H1 (cell line): ENCODE data around the gene TUBGCP6. TPM values are rescaled to one million over a fixed set of nuclear protein-coding genes. Genes with fewer than 3 reads are reported as not detected.

Source experiments
- CEBPB ChIP-seq: IDR thresholded peaks from 2 replicates; pipeline ENCODE4 v1.6.1; 2012; ENCODE audit warnings: low read depth, low read length
- CHD2 ChIP-seq: IDR thresholded peaks from 2 replicates; pipeline ENCODE4 v1.6.1; 2012; ENCODE audit warnings: low read length, improper control_type of control experiment
- E2F6 ChIP-seq: IDR thresholded peaks from 2 replicates; pipeline ENCODE4 v1.6.1; 2012; ENCODE audit warnings: inconsistent platforms
- EP300 ChIP-seq, 2 experiments: IDR thresholded peaks; 1 replicate in 1 of 2; 2 replicates in 1 of 2; pipeline ENCODE4 v1.6.1; 2011 to 2012; ENCODE audit warnings: low read depth in 2 of 2, low read length in 2 of 2, mild to moderate bottlenecking in 2 of 2, borderline replicate concordance in 1 of 2, inconsistent platforms in 1 of 2, moderate library complexity in 1 of 2
- HDAC2 ChIP-seq, 2 experiments: fragments of 300-600 bp in 1 of 2; sonication (generic) in 1 of 2; IDR thresholded peaks; 2 replicates each; pipeline ENCODE4 v1.6.1; 2011 to 2012; ENCODE audit warnings: low read depth in 2 of 2, low read length in 2 of 2, mild to moderate bottlenecking in 2 of 2, moderate library complexity in 2 of 2, borderline replicate concordance in 1 of 2, inconsistent platforms in 1 of 2
- RXRA ChIP-seq: IDR thresholded peaks from 2 replicates; pipeline ENCODE4 v1.6.1; 2011; ENCODE audit warnings: low read depth, mild to moderate bottlenecking, low read length, moderate library complexity; ENCODE audit not compliant: insufficient read depth
- SP1 ChIP-seq: IDR thresholded peaks from 2 replicates; pipeline ENCODE4 v1.6.1; 2011; ENCODE audit warnings: low read depth, low read length
- TAF1 ChIP-seq: IDR thresholded peaks from 2 replicates; pipeline ENCODE4 v1.6.1; 2011; ENCODE audit warnings: mild to moderate bottlenecking, low read depth, low read length
- TAF7 ChIP-seq: optimal IDR thresholded peaks from 2 replicates; pipeline ENCODE3; 2011; ENCODE audit warnings: low read depth, mild to moderate bottlenecking, inconsistent platforms, low read length, moderate library complexity, borderline replicate concordance
- TBP ChIP-seq: IDR thresholded peaks from 2 replicates; pipeline ENCODE4 v1.6.1; 2011; ENCODE audit warnings: low read depth, low read length, improper control_type of control experiment
- TEAD4 ChIP-seq: IDR thresholded peaks from 2 replicates; pipeline ENCODE4 v1.6.1; 2012; ENCODE audit warnings: low read depth, low read length, inconsistent platforms, mixed read lengths
- polyA plus RNA-seq, 7 experiments: library from polyadenylated mRNA; depleted of rRNA in 3 of 7; stranded (reverse) in 5 of 7; unstranded in 2 of 7; fragments of >200 nt in 5 of 7; fragments of 200-250 nt in 2 of 7; gene quantifications; 1 replicate in 5 of 7; 2 replicates in 1 of 7; 4 replicates in 1 of 7; pipeline versions ENCODE4 v1.2.1 to v1.2.3, GENCODE V29; 2011 to 2013; ENCODE audit warnings: missing spikeins in 2 of 7, mixed read lengths in 2 of 7
- total RNA-seq: library from RNA; stranded (reverse); fragmentation: NEBNext Ultra II Directional; extraction: Animal tissue kit (Norgen Biotek cat#: 25700); gene quantifications from 2 replicates; pipeline ENCODE4 v1.2.1, GENCODE V29; 2021
- TF ChIP-seq, protein P1 (sequence below): fragments of 300-600 bp; sonication (generic); IDR thresholded peaks from 2 replicates; pipeline ENCODE4 v1.7.1; 2012; ENCODE audit warnings: low read length, moderate library complexity, mild to moderate bottlenecking, inconsistent platforms; ENCODE audit not compliant: insufficient replicate concordance

The TUBGCP6 gene
- total and polyA plus RNA-seq, 2 of the 8 experiments (the other 6 are each of a cell fraction or from before 2014, with no cell fraction given) = 24.2 to 24.7 TPM

GRCh38 chr22:50255099-50255498 is 10.3 kb upstream of the TUBGCP6 start (continued):
- TF ChIP-seq, protein P1, sequence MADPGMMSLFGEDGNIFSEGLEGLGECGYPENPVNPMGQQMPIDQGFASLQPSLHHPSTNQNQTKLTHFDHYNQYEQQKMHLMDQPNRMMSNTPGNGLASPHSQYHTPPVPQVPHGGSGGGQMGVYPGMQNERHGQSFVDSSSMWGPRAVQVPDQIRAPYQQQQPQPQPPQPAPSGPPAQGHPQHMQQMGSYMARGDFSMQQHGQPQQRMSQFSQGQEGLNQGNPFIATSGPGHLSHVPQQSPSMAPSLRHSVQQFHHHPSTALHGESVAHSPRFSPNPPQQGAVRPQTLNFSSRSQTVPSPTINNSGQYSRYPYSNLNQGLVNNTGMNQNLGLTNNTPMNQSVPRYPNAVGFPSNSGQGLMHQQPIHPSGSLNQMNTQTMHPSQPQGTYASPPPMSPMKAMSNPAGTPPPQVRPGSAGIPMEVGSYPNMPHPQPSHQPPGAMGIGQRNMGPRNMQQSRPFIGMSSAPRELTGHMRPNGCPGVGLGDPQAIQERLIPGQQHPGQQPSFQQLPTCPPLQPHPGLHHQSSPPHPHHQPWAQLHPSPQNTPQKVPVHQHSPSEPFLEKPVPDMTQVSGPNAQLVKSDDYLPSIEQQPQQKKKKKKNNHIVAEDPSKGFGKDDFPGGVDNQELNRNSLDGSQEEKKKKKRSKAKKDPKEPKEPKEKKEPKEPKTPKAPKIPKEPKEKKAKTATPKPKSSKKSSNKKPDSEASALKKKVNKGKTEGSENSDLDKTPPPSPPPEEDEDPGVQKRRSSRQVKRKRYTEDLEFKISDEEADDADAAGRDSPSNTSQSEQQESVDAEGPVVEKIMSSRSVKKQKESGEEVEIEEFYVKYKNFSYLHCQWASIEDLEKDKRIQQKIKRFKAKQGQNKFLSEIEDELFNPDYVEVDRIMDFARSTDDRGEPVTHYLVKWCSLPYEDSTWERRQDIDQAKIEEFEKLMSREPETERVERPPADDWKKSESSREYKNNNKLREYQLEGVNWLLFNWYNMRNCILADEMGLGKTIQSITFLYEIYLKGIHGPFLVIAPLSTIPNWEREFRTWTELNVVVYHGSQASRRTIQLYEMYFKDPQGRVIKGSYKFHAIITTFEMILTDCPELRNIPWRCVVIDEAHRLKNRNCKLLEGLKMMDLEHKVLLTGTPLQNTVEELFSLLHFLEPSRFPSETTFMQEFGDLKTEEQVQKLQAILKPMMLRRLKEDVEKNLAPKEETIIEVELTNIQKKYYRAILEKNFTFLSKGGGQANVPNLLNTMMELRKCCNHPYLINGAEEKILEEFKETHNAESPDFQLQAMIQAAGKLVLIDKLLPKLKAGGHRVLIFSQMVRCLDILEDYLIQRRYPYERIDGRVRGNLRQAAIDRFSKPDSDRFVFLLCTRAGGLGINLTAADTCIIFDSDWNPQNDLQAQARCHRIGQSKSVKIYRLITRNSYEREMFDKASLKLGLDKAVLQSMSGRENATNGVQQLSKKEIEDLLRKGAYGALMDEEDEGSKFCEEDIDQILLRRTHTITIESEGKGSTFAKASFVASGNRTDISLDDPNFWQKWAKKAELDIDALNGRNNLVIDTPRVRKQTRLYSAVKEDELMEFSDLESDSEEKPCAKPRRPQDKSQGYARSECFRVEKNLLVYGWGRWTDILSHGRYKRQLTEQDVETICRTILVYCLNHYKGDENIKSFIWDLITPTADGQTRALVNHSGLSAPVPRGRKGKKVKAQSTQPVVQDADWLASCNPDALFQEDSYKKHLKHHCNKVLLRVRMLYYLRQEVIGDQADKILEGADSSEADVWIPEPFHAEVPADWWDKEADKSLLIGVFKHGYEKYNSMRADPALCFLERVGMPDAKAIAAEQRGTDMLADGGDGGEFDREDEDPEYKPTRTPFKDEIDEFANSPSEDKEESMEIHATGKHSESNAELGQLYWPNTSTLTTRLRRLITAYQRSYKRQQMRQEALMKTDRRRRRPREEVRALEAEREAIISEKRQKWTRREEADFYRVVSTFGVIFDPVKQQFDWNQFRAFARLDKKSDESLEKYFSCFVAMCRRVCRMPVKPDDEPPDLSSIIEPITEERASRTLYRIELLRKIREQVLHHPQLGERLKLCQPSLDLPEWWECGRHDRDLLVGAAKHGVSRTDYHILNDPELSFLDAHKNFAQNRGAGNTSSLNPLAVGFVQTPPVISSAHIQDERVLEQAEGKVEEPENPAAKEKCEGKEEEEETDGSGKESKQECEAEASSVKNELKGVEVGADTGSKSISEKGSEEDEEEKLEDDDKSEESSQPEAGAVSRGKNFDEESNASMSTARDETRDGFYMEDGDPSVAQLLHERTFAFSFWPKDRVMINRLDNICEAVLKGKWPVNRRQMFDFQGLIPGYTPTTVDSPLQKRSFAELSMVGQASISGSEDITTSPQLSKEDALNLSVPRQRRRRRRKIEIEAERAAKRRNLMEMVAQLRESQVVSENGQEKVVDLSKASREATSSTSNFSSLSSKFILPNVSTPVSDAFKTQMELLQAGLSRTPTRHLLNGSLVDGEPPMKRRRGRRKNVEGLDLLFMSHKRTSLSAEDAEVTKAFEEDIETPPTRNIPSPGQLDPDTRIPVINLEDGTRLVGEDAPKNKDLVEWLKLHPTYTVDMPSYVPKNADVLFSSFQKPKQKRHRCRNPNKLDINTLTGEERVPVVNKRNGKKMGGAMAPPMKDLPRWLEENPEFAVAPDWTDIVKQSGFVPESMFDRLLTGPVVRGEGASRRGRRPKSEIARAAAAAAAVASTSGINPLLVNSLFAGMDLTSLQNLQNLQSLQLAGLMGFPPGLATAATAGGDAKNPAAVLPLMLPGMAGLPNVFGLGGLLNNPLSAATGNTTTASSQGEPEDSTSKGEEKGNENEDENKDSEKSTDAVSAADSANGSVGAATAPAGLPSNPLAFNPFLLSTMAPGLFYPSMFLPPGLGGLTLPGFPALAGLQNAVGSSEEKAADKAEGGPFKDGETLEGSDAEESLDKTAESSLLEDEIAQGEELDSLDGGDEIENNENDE = no peak
- TF ChIP-seq EP300 (IDR thresholded peaks at IDR 0.05; ENCODE audit: borderline replicate concordance in 1 of 2, low read depth in 2 of 2, low read length in 2 of 2) = no peak
- no peak for TF ChIP-seq SP1
- TF ChIP-seq CHD2 = no peak
- no peak for TF ChIP-seq TAF1
- TF ChIP-seq E2F6 = no peak
- no peak for TF ChIP-seq HDAC2 (IDR thresholded peaks at IDR 0.05; ENCODE audit: borderline replicate concordance in 1 of 2, low read depth in 2 of 2, low read length in 2 of 2)
- no peak for TF ChIP-seq TBP
- no peak for TF ChIP-seq TEAD4
- no peak for TF ChIP-seq TAF7
- no peak for TF ChIP-seq CEBPB
- TF ChIP-seq RXRA = no peak
